HL-60/S4 treated with retinoic acid at 250 ng/mL for 4 days and 3 days (cell line): ENCODE data around the gene MTR.

Source experiments
- in situ Hi-C: fragments of 300-500 bp; cut with MboI; formaldehyde crosslinking; loops from 2 replicates; pipeline ENCODE4 v1.7.0; 2022; ENCODE audit warnings: low sequenced_read_pairs

Gene MTR

DNA sequence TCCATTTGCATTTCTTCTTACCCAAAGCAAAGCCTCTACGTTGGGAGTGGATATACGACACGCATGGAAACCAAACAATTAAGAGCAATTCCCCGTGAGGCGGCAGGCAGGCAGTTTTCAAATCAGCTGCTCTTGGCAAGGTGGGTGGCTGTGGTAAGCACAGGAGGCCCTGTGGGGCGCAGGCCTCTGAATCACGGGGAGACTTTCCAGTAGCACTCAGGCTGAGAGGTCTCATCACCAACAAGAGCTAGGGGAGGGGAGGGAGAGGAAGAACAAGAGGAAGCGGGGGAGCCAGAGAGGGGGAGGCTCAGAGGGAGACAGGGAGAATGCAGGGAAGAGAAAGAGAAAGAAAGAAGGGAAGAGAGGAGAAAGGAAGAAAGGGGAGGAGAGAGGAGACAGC, 152.7 kb downstream of the MTR start:
- in situ Hi-C loops = no loop called here

DNA sequence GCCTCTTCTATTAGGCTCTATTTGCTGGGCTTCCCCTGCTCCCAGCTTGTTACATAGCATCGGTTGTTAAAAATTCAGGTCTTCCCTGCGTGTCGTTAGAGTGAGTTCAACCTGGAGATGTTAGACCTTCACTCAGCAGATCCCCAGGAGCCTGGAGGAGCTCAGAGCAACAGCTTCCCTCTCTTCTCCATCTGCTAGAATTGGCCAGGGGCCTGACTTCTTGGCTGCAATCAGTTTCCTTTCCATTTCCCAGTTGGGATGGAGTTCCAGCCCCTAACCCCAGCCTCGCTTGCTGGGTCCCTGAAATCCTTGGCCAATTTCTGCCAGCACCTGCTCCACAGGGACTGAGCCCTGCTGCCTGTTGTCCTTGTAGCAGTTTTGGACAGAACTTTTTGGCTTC, 153.3 kb downstream of the MTR start:
- in situ Hi-C loops = no loop called here

DNA sequence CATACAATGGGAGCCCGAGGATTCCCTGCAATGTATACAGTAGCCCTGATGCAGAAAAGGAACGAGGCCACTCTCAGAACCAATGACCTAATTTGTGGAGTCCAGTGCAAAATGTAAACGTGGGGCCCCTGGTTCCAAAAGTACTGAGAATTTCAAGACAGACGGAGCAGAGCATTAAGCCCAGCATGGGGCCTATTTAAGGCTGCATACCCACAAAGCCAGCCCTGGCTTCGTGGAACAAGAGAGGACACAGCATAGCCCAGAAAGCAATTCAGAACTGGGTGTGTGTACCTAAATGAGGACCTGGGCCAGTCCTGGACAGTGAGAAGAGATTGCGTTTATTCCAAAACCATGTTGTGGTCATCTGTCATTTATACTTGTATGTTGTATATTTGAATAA, 153.9 kb downstream of the MTR start:
- in situ Hi-C loops = no loop called here

DNA sequence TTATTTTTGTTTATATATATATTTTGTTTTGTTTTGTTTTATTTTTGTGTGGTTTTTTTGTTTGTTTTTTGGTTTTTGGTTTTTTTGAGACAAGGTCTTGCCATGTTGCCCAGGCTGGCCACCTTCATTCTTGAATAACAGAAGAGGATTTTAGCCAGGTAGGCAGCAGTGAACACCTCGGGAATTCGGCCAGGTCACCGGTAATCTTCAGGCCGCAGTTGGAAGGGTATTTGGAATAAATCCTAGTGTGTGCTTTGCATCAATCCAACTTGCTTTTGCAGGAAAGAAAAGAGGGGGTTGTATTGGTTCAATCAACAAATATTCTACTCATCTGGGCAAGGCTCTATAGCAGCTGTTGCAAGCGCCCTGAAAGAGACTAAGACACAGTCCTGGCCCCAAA, 155.3 kb downstream of the MTR start:
- in situ Hi-C loops = no loop called here

DNA sequence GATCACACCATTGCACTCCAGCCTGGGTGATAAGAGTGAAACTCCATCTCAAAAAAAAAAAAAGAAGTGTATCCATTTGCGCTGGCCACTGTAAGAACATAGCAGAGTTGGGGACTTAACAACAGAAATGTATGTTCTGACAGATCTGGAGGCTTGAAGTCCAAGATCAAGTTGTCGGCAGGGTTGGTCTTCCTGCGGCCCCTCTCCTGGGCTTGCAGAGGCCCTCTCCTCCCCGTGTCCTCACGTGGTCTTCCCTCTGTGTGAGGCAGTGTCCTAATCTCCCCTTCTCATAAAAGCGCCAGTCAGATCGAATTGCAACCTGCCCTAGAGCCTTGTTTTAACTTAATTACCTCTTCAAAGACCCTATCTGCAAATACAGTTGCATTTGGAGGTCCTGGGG, 156.6 kb downstream of the MTR start:
- in situ Hi-C loops = no loop called here

DNA sequence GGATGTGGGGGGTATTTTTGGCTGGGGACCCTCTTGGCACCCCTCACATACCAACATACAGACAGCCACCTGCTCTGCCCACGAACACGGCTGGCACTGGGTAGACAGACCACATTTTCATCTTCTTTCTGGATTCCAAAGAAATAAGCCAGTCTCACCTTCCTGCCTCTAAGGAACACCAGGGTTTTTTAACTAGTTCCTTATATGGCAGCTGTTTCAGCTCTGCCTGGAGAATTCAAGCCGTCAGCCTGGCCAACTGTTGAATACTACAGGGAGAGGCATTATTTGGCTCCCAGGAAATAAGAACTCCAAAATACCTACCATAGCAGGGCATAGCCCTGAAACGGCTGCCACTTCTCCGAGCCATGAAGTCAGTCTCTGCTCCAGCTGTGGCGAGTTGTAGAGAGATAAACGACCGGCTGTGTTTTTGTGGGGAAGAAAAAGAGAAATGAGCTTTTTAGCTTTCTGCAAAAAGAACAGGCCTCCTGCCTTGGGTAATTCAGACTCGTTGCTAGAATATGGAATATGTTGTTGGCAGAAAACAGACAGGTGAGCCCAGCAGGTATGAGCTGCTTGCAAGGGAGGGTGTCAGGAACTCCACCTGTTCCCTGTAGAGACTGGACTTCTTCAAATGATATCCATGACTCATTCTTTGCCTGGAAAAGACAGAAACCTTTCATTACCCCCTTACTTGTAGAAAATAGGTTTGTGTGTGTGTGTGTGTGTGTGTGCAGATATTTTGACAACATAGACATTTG, 157.3 kb downstream of the MTR start:
- in situ Hi-C loops = no loop called here

DNA sequence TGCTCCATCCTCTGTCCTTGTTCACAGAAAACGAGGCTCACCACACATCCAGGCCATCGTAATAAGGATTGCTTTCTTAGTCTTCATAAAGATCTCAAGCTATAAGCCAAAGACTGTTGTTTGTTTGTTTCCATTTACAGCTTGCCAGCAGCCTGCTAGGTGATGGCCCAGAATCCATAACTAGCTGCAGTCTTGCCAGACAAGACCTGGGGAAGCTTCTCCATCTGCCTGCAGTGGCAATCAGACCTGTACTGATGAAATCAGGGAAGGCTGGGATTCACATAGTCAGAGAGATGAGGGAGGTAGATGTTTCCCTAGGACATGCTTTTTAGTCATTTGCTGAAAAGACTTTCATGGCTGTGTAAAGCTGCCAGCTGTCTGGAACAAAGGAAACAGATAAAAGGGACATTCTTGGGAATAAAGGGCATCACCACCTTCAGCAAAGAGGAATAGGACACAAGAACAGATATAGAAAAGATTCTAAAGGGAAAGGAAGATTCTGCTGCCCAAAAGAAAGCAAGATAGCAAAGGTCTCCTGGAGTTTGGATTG, 158.1 kb downstream of the MTR start:
- in situ Hi-C loops = no loop called here
